Keratinocyte (primary cell): Measurements from ENCODE around the gene DYNLRB2. TPM values are rescaled to one million over a fixed set of nuclear protein-coding genes. Genes with fewer than 3 reads are reported as not detected.

ENCODE experiments used
- DNase-seq: peaks from one replicate; pipeline ENCODE4 v3.0.0-alpha.2; 2011; ENCODE audit warnings: low read depth, missing footprints, low spot score
- FAIRE-seq: peaks from 2 replicates; lab custom pipeline; 2011; peaks lifted over from hg19 to GRCh38; lab: Jason Lieb, UNC
- H2AFZ ChIP-seq: 2 replicates; pipeline ENCODE4 v1.6.0; 2012; ENCODE audit warnings: low read length, control low read depth, inconsistent platforms; ENCODE audit not compliant: control insufficient read depth
- H3K27ac ChIP-seq: 2 replicates; pipeline ENCODE4 v1.5.1; 2011; ENCODE audit warnings: low read length; ENCODE audit not compliant: control insufficient read depth, insufficient read depth
- H3K27me3 ChIP-seq: 3 replicates; pipeline ENCODE4 v1.6.0; 2011; ENCODE audit warnings: low read length; ENCODE audit not compliant: control insufficient read depth, insufficient read depth; ENCODE audit errors: extremely low read depth
- H3K36me3 ChIP-seq, 2 experiments: 2 replicates in 1 of 2; 3 replicates in 1 of 2; pipeline ENCODE4 v1.5.1; 2011; ENCODE audit warnings: low read length in 2 of 2, mild to moderate bottlenecking in 1 of 2; ENCODE audit not compliant: control insufficient read depth in 2 of 2, insufficient read depth in 2 of 2; ENCODE audit errors: extremely low read depth in 1 of 2
- H3K4me1 ChIP-seq: 3 replicates; pipeline ENCODE4 v1.5.1; 2011; ENCODE audit warnings: low read length; ENCODE audit not compliant: control insufficient read depth, insufficient read depth; ENCODE audit errors: extremely low read depth
- H3K4me2 ChIP-seq: 3 replicates; pipeline ENCODE4 v1.6.0; 2011; ENCODE audit warnings: low read depth, low read length; ENCODE audit not compliant: control insufficient read depth, insufficient read depth; ENCODE audit errors: extremely low read depth
- H3K4me3 ChIP-seq, 3 experiments: fragments of 200-600 bp in 1 of 3; sonication (generic) in 1 of 3; 2 replicates in 2 of 3; 3 replicates in 1 of 3; pipeline ENCODE4 v1.5.1; 2011 to 2016; ENCODE audit warnings: low read length in 3 of 3, mild to moderate bottlenecking in 3 of 3, control low read depth in 2 of 3, inconsistent platforms in 1 of 3, low read depth in 1 of 3, mixed read lengths in 1 of 3, mixed run types in 1 of 3, moderate library complexity in 1 of 3; ENCODE audit not compliant: control insufficient read depth in 2 of 3, insufficient read depth in 2 of 3; ENCODE audit errors: extremely low read depth in 1 of 3
- H3K79me2 ChIP-seq: 2 replicates; pipeline ENCODE4 v1.6.0; 2012; ENCODE audit warnings: low read length; ENCODE audit not compliant: control insufficient read depth, insufficient read depth
- H3K9ac ChIP-seq: 3 replicates; pipeline ENCODE4 v1.6.0; 2011; ENCODE audit warnings: low read length; ENCODE audit not compliant: control insufficient read depth, insufficient read depth; ENCODE audit errors: extremely low read depth
- H3K9me1 ChIP-seq: 3 replicates; pipeline ENCODE4 v1.6.0; 2011; ENCODE audit warnings: low read length; ENCODE audit not compliant: control insufficient read depth, insufficient read depth; ENCODE audit errors: extremely low read depth
- H3K9me3 ChIP-seq: 2 replicates; pipeline ENCODE4 v1.5.1; 2012; ENCODE audit warnings: low read depth, low read length; ENCODE audit not compliant: control insufficient read depth
- H4K20me1 ChIP-seq: 3 replicates; pipeline ENCODE4 v1.6.0; 2011; ENCODE audit warnings: low read length; ENCODE audit not compliant: control insufficient read depth, insufficient read depth; ENCODE audit errors: extremely low read depth
- EZH2 ChIP-seq: IDR thresholded peaks from one replicate; pipeline ENCODE4 v1.6.1; 2012; ENCODE audit warnings: inconsistent platforms, mild to moderate bottlenecking, low read length, moderate library complexity
- dilution Hi-C: fragments of 300-500 bp; cut with MboI; formaldehyde crosslinking; loops from one replicate; pipeline ENCODE4 v1.7.0; 2020; ENCODE audit warnings: low sequenced_read_pairs; ENCODE audit not compliant: extremely low pct_ligation_motif_present
- polyA minus RNA-seq, 3 experiments: library from RNA; depleted of rRNA, polyadenylated mRNA; stranded (reverse); fragments of >200 nt; gene quantifications; 1 replicate in 1 of 3; 2 replicates in 1 of 3; 3 replicates in 1 of 3; pipeline ENCODE4 v1.2.3, GENCODE V29; 2011
- polyA plus RNA-seq, 5 experiments: library from polyadenylated mRNA; depleted of rRNA in 3 of 5; stranded (reverse) in 3 of 5; stranded (forward) in 1 of 5; unstranded in 1 of 5; fragments of >200 nt; gene quantifications; 1 replicate in 1 of 5; 2 replicates in 3 of 5; 3 replicates in 1 of 5; pipeline versions ENCODE4 v1.2.1 to v1.2.3, GENCODE V29; 2011 to 2012; ENCODE audit warnings: missing spikeins in 2 of 5, low read depth in 1 of 5, low replicate concordance in 1 of 5
- TF ChIP-seq, protein P1 (sequence below), 3 experiments: IDR thresholded peaks in 1 of 3; conservative IDR thresholded peaks in 1 of 3; optimal IDR thresholded peaks in 1 of 3; 2 replicates in 2 of 3; 3 replicates in 1 of 3; pipeline versions ENCODE3 to v1.5.1; 2011; ENCODE audit warnings: low read length in 3 of 3, mild to moderate bottlenecking in 3 of 3, moderate library complexity in 2 of 3, control low read depth in 1 of 3, inconsistent platforms in 1 of 3; ENCODE audit not compliant: insufficient read depth in 2 of 3; ENCODE audit errors: extremely low read depth in 1 of 3

DYNLRB2 gene
- polyA plus RNA-seq (0.24 to 1.0 TPM (median 0.51 TPM) in 3 replicates), polyA minus RNA-seq (not detected in 3 replicates)
- 1.0 TPM for polyA plus RNA-seq (2011; ENCODE audit: low read depth)
- polyA plus RNA-seq (2011; cell fraction: cytosol; rRNA removed): 0.47 and 0.53 TPM in 2 replicates
- polyA plus RNA-seq (2011; cell fraction: nucleus; rRNA removed): 0.52 and 0.67 TPM in 2 replicates
- 0.79 and 0.95 TPM in 2 replicates for polyA plus RNA-seq (2012; ENCODE audit: low replicate concordance)
- not detected for polyA minus RNA-seq (2011; cell fraction: cytosol; rRNA and poly(A)+ RNA removed)
- polyA minus RNA-seq (2011; cell fraction: nucleus; rRNA and poly(A)+ RNA removed): not detected in 2 replicates

DNA sequence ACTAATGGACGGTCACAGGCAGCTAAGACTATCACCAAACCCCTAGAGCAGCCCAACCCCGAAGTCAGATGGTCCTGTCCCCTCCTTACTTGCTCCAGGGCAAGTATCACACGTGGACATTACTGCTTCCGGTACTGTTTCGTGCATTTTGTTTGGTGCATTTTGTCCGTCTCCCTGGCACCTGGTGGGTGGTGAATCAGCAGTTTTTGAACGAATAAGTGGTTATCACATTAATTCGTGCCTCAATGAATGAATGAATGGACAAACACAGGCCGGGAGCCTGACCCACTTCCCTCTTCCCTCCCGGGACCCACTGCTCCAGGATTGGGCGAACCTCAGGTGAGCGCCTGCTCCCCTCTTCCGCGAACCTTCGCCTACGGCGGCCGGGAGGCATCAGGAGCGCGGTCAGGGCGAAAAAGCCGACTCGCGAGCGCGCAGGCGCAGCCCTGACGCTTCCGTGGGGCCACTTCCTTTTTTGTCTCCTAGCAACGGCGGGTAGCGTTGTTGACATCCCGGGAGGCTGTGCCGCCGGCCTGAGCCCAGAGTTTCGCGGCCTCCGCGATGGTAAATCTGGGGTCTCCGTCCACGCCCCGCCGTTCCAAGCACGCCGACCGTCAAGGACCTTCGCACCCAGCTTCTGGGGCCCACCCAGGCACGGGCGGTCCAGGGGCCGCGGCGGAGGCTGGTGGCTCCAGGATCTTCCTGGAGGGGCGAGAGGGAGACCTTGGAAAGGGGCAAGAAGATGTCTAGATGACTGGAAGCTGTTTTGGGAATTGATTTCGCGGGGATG is at the start of gene DYNLRB2:
Gene DYNLRB2, plus strand, starts transcription at position 478 of the 790 bp plus-strand sequence. Its CDS starts 84 bp downstream, at position 562.
- H3K27ac ChIP-seq: peak within 1 kb of the TSS; percentile 90
- H3K4me3 ChIP-seq: peak within 1 kb of the TSS; percentile 46 to 83 (median 67)
- H3K79me2 ChIP-seq: no peaks in the 10 kb centered on the region
- no peaks in the 10 kb centered on the region for H3K9me3 ChIP-seq
- peak within 1 kb of the TSS; percentile 81 for H3K9ac ChIP-seq
- no peaks in the 10 kb centered on the region for H4K20me1 ChIP-seq
- no peaks in the 10 kb centered on the region for H3K9me1 ChIP-seq
- no peaks in the 10 kb centered on the region for H3K27me3 ChIP-seq
- DNase-seq (peak; percentile 38), FAIRE-seq (peak; percentile 78)
- TF ChIP-seq, protein P1, sequence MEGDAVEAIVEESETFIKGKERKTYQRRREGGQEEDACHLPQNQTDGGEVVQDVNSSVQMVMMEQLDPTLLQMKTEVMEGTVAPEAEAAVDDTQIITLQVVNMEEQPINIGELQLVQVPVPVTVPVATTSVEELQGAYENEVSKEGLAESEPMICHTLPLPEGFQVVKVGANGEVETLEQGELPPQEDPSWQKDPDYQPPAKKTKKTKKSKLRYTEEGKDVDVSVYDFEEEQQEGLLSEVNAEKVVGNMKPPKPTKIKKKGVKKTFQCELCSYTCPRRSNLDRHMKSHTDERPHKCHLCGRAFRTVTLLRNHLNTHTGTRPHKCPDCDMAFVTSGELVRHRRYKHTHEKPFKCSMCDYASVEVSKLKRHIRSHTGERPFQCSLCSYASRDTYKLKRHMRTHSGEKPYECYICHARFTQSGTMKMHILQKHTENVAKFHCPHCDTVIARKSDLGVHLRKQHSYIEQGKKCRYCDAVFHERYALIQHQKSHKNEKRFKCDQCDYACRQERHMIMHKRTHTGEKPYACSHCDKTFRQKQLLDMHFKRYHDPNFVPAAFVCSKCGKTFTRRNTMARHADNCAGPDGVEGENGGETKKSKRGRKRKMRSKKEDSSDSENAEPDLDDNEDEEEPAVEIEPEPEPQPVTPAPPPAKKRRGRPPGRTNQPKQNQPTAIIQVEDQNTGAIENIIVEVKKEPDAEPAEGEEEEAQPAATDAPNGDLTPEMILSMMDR (optimal IDR thresholded peaks at IDR 0.05 in 1 of 3, IDR thresholded peaks at IDR 0.05 in 1 of 3, conservative IDR thresholded peaks at IDR 0.05 in 1 of 3; ENCODE audit: extremely low read depth in 1 of 3, insufficient read depth in 2 of 3, low read length in 3 of 3): no peak
- TF ChIP-seq EZH2: no peak
- peak within 1 kb of the TSS; percentile 89 for H3K4me2 ChIP-seq
- H2AFZ ChIP-seq: peak within 1 kb of the TSS; percentile 97
- H3K4me1 ChIP-seq: peaks cover 16% of the 10 kb centered on the region
- H3K36me3 ChIP-seq: no peaks in the 10 kb centered on the region
- dilution Hi-C loops: no loop called here

DNA sequence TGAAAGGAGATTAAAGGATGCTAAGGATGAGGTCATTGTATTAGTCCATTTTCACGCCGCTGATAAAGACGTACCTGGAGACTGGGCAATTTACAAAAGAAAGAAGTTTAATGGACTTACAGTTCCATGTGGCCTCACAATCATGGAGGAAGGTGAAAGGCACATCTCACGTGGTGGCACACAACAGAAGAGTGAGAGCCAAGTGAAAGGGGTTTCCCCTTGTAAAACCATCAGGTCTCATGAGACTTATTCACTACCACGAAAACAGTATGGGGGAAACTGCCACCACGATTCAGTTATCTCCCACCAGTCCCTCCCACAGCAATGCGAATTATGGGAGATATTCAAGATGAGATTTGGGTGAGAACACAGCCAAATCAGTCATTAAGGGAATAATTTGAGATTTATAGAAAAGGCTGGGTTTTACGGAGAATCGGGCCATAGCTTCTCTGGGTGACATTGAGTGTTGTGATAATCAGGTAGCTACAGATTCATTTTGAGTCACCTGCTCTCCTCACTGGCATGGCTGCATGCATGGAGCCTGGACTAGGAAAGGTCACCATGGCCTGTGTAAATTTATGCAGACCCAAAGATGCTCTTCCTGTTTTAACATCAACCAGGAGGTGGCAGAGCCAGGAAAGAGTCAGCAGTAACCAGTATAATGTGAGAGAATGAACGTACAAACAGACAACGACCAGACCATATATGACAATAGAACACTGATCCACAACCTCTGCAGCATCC is 40.5 kb upstream of the DYNLRB2 start:
- H3K79me2 ChIP-seq: no peaks in the 10 kb centered on the region
- no peaks in the 10 kb centered on the region for H3K27me3 ChIP-seq
- no peaks in the 10 kb centered on the region for H4K20me1 ChIP-seq
- H3K9me1 ChIP-seq: no peaks in the 10 kb centered on the region
- DNase-seq (no peak), FAIRE-seq (no peak)
- H3K4me2 ChIP-seq: no peak overlapping the region
- no peak overlapping the region for H2AFZ ChIP-seq
- no peak for TF ChIP-seq EZH2
- TF ChIP-seq, protein P1 (optimal IDR thresholded peaks at IDR 0.05 in 1 of 3, IDR thresholded peaks at IDR 0.05 in 1 of 3, conservative IDR thresholded peaks at IDR 0.05 in 1 of 3; ENCODE audit: extremely low read depth in 1 of 3, insufficient read depth in 2 of 3, low read length in 3 of 3): peak in 1 of 3 experiments; percentile 8
- no peak overlapping the region for H3K9ac ChIP-seq
- H3K36me3 ChIP-seq: no peaks in the 10 kb centered on the region
- H3K4me3 ChIP-seq: no peak overlapping the region
- H3K27ac ChIP-seq: no peak overlapping the region
- dilution Hi-C loops: no loop called here
- H3K9me3 ChIP-seq: no peaks in the 10 kb centered on the region
- no peaks in the 10 kb centered on the region for H3K4me1 ChIP-seq
